ENCODE measurements around the gene B3GNT9.
A peak's percentile ranks its signal among the peaks of the same experiment; 100 is the strongest.
"Not testable (repeated sequence)": the region's sequence is repeated elsewhere in the genome, so short reads cannot be mapped to it uniquely, and the experiment has no call there.

B3GNT9 gene

DNA sequence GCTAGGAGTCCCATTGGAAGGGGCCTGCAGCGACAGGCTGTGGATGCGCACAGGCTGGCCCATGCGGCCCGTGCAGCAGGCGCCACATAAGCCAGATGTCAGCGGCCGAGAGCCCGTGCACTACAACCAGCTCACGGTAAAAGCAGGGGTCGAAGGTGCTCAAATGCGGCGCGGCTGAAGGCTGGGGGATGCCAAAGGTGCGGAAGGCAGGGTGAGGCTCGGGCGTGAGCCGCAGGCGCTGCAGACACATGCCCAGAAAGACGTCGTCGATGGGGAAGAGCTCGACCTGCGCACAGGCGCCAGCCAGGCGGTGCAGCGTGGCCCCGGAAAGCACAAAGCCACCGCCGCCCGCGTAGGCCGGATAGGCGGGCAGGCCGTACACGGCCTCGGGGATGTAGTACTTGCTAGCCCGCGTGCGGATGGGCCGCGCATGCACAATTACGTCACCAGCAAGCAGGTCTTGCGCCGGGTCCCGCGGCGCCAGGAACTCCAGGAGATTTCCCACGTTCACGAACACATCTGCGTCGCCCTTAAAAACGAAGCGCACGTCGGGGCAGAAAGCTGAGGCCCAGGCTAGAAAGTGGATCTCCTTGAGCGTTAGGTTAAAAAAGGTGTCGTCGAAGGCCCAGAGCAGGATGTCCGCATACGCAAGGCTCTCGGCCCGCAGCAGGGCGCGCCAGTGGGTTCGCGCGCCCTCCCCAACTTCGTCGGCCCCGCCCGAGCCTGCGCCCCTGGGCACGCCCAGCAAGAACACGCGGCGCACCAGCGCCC is 1.3 kb downstream of the B3GNT9 start:
- no peak for DNase-seq

DNA sequence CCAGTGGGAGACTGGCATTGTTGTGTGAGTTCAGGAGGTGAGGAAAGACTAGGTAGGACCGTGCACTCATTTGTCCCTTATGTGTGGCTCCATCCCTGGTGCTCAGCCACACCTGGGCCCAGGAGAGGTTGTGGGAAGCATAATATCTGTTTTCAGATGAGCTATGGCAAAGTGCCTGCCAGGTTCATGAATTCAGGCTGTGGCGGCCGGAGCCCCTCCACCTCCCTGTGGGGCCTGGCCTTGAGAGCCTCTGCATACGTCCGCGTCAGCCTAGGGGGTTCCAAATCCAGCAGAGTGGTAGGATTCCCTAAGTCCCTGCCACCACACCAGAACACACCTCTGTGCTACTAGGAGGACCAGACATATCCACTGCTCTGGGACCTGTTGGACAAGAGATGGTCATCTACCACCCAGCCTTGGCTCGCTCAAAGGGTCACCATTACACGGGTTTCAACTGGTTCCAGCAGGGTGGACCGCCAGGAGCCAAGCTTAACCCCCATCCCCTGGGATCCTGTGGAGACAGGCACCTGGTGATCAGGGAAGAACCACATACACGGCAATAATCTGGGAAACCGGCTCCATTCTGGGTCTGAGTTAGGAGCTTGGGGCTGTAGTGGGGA is 2.0 kb downstream of the B3GNT9 start:
- no peak for DNase-seq

- no peak for DNase-seq
Observed at GRCh38 chr16:67148221-67148620, 2.6 kb downstream of the B3GNT9 start.

- no peak for DNase-seq
Observed at GRCh38 chr16:67147437-67148140, 3.2 kb downstream of the B3GNT9 start.

DNA sequence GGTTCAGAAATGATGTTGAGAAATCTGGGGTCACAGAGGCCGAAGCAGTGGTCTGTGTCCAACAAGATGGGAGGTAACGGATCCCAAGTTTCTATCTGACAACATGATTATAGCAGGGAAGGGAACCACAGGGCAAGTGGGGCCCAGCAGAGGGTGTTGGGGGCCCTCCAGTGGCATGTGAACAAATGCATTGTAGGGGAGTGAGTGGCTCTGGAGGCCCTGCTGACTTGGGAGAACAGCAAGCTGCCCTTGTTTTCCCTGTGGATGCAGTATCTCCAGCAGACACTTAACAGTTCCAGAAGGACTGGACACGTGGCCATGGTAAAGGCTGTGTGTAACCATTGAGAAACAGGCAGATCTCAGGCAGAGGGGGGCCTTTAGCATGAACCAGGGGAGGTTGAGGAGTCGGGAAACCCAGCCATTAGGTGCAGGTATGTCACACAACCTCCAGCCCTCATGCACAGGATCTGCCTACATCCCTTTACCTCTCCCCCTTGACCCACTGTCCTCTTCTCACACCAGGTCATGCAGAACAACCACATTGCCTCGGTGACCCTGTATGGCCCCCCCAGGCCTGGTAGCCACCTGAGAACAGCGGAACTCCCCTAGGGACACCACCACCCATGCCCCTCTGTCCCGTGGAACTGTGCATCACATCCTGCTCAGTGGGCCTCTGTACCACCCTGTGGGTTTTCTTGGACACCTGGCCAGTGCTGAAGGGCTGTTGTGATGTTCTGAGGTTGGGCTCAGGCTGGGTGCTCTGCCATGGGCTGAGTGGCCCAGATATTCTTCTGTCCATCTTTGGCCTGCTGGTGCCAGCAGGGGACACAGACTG is 4.1 kb downstream of the B3GNT9 start:
- no peak for DNase-seq

GRCh38 chr16:67145746-67146145 is 5.1 kb downstream of the B3GNT9 start:
- no peak for DNase-seq

DNA sequence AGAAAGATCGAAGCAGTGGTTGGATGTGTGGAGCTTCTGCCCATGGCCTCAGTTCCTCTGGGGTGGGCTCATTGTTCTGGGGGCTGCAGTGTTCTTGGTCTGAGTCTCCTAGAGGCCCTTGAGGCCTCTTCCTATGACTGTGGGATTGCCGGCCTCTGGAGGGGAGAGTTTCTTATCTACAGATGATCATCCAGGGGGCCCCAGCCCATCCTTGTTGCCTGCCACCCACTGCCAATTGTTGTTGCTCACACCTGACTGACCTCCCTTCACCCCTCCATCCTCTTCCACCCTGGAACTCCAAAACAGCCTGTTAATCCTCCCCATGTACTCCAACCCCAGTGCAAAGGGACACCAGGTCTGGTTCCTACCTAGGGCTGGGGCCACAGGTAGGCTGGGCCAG is 5.9 kb downstream of the B3GNT9 start:
- no peak for DNase-seq

GRCh38 chr16:67142342-67142741 is 8.5 kb downstream of the B3GNT9 start:
- no peak for DNase-seq

DNA sequence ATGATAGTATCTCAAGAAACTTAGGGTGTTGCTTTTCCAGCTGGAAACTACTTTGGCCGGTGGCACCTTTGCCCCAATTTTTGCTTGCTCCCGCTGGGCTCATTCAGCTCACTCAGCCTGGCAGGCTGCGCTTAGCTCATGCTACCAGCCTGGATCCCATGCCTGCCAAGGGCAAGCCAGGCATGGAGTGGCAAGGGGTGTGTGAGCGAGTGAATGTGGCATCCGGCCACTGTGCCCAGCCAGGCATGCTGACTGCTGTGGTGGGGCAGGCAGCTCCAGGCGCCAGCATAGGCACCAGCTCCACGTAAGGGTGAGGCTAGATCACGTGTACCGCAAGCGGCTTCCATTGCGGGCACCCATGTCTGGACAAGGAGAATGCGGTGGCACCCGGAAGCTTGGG is 9.4 kb downstream of the B3GNT9 start:
- DNase-seq, result no peak

- DNase-seq, result no peak
Observed at GRCh38 chr16:67137605-67138004, 13.2 kb downstream of the B3GNT9 start.

DNA sequence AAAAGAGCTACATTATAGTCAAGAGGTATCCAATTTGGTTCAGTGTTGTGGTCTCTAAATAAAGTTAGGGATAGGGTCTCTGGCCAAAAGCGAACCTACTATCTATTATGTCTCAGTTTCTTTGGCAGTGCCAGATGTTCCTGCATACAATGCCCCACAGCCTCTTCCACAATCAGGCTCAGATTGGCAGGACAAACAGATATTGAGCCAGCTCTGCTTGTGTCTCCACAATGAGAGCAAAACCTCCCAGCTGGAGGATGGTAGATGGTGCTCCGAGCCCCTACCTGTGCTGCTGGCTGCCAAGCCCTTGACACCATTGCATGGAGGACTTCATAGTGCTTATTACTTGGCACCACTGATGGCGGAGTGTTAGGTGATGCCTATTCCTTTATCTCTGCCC is 21.4 kb downstream of the B3GNT9 start:
- no peak for DNase-seq

DNA sequence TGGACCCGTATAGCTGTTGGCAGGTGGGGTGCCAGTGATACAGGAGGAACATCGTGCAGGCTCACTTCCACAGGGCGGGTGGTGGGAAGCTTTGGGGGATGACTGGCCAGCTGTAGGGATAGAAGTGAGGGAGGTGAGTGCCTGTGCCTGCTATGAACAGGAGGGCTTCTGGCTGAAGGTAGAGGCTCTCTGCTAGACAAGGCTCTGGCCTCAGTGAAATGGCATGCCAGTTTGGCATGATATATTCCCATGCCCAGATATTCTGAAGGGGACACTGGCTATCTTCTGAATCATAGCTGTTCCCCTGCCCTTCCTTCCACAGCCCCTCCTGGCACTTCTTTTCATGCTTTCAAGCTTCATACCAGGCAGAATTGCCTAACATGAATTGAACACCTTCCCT is 21.9 kb downstream of the B3GNT9 start:
- DNase-seq, result no peak

GRCh38 chr16:67128417-67128816 is 22.4 kb downstream of the B3GNT9 start:
- no peak for DNase-seq

GRCh38 chr16:67122799-67123198 is 28.0 kb downstream of the B3GNT9 start:
- DNase-seq, result not testable (repeated sequence)

- no peak for DNase-seq
Observed at GRCh38 chr16:67120025-67120424, 30.8 kb downstream of the B3GNT9 start.

GRCh38 chr16:67117716-67118115 is 33.1 kb downstream of the B3GNT9 start:
- no peak for DNase-seq

- DNase-seq, result peak; percentile 32
Observed at GRCh38 chr16:67116388-67117311, 34.1 kb downstream of the B3GNT9 start.

- DNase-seq, result peak; percentile 85
Observed at GRCh38 chr16:67115639-67116038, 35.2 kb downstream of the B3GNT9 start.

DNA sequence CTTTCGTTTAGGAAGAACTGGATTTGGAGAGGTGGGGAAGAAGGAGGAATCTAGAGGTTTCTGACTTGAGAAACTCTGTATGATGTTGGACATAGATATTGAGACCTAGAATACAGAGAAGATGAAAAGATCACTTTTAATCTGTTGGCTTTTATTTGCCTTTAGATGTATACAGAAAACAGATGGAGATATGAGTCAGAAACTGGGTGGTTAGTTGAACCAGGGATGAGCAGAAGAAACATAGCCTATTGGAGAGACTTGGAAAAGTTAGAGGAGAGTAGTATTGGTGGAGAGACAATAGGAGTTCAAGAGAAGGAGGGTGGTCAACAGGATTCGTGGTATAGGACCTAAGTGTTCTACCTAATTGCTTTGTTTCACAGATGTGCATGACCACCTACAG is 36.0 kb downstream of the B3GNT9 start:
- DNase-seq, result no peak

DNA sequence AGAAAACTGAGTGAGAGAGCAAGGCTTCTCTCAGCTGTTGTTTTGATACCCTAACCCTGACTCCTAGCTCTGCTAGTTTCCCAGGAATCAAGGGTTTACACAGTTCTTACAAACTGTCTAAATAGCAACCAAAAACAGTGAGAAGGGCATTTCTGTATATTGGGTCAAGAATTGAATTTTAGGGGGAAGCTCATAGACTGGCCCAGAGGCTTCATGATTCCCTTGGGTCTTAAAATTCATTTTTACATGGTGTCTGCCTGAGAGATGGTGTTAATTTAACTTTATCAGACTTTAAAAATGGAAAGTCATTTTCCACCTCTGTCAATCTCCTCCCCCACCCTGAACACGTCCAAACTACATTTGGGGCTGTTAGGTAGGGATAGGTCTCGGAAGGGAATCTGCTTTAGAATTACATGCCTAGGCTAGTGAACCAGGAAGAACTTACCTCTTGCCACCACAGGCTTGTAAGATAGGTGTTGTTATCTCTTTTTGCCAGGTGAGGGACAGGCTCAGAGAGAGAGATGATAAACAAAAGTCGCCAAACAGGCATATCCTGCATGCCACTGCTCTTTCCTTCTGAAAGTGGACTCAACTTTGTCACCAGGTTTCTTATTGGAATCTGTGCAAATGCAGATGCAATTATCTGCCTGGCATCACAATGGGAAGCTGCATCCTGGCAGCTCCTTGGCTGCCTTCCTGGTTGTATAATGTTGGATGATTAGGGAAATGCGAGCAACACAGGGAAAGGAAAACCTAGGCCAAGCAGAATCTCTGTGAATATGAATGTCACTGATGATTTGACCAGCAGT is 38.0 kb downstream of the B3GNT9 start:
- DNase-seq, result no peak

DNA sequence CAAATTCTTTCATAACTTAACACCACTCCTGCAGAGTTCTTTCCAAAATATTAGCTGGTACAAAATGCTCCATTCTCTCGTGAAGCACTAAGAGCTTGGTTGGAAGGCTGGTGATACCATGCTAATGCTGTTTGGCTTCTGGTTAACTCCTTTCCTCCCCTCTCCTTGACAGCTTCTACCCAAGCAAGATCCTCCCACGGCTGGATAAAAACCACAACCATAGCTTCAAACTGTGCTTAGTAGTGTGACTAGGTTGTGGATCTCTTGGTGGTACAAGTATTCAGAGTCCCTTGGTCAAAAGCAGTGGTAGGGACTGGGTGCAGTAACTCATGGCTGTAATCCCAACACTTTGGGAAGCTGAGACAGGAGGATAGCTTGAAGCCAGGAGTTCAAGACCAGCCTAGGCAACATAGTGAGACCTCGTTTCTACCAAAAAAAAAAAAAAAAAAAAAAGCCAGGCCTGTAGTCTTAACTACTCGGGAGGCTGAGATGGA is 38.8 kb downstream of the B3GNT9 start:
- no peak for DNase-seq

Measured in suppressor macrophage treated with lipopolysaccharide for 4 hours (primary cell).